HG03457 (cell line): Measurements from ENCODE around the gene L2HGDH.
A peak's percentile ranks its signal among the peaks of the same experiment; 100 is the strongest.

Source experiments
- ATAC-seq: cut with Tn5 transposase; IDR thresholded peaks from one replicate; pipeline ENCODE4 v1.9.1; 2021; ENCODE audit warnings: moderate number of reproducible peaks; ENCODE audit not compliant: unreplicated experiment

Gene L2HGDH

DNA sequence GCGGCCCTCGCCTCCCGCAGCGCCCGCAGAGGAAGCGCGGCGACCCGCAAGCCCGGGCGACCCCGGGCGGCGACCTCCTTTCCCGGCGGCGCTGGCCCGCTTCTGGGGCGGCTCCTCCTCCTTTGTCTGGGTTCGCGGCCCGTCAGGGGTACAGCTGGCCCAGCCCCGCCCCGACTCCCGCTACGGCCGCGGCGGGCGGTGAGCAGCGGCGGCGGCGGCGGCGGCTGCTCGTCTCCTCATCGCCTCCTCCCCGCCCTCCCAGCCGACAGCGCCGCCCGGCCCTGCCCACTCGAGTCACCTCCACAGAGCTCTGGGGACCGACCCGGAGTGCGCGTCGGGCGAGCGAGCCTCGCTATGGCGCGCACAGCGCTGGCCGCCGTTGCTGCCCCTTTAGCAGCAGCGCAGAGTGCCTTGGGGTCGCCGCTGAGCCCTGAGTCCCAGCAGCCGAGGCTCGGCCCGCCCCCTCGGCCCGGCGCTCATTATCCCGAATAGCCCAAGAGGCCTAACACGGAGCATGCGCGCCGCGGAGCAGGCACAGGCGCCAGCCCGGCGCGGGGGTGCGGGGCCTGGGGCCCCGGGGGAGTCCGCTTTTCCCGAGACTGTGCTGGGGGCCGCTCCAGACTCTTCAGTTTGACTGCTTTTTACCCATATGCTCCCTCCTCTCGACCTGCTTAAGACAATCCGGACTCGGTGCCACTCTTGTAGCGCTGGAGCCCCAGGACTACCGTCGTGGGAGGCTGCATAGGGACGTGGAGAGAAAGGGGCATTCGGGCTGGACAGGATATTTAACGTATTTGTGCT is 80.4 kb downstream of the L2HGDH start, which contains the start of gene SOS2:
Gene SOS2 (minus strand): TSS at position 104 of the 801 bp plus-strand sequence. CDS start 295 bp downstream, outside the sequence.
- ATAC-seq: peak; percentile 73

DNA sequence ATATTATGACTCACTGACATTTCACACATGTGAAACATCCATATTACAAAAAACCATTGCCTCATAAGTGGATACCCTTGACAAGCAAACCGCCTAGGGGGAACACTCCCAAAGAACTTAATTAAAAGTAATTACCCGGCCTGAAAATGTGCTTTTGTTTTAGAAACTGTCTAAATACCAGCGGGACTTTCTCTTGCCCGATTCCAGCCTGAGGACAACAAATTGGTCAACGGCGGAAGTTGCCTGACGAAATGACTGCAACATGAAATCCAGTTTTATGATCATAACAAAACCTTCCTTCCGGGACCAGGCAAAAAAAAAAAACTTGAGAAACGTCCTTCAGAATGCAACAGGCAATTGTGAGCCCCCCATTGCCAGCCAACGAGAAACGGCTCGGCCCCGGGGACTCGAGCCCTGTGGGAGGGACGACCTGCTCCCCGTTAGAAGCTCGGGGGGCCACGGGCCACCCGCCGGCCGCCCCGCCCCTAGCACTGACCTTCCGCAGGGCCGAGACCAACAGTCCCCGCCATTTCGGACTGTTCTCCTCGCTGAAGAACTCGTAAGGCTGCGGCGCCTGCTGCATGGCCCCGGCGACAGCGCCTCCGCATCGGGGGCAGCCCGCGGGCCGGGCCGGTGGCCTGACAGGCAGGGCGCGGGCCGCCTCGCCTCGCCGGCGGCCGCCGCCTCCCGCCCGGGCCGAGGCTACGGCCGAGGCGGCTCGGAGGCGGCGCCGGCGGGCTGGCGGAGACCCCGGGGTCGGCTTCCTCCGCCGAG is 81.1 kb downstream of the L2HGDH start:
- peak; percentile 41 for ATAC-seq

DNA sequence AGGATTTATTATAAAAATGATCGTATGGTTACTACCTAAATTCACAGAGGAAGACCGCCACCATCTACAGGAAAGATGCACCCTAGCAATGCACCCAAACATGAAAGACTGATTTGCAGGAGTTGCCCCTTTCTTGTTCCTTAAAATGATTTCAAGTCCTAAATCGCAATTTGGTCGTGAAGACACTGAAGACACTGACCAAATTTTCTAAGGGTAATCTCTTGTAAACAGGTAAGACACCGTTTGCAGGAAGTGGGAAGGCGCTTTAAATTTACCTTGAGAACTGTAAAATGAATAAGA is 81.7 kb downstream of the L2HGDH start:
- no peak for ATAC-seq

DNA sequence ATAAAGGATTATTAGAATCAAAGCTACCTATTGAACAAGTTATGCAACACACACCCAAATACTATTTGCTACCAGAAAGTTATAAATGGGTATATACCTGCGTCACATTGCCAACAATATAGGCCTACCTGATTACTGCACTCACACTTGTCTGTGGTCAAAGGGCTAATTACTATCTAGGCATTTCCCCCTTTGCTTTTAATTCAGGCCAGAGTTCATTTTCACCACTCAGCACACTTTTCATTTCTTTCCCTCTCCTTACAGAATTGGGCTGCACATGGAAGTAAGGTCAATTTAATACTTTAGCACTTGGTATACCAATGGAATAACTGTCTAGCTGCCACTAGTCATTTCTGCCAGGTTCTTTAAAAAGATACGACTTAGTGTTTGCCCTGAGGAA is 82.3 kb downstream of the L2HGDH start:
- no peak for ATAC-seq

DNA sequence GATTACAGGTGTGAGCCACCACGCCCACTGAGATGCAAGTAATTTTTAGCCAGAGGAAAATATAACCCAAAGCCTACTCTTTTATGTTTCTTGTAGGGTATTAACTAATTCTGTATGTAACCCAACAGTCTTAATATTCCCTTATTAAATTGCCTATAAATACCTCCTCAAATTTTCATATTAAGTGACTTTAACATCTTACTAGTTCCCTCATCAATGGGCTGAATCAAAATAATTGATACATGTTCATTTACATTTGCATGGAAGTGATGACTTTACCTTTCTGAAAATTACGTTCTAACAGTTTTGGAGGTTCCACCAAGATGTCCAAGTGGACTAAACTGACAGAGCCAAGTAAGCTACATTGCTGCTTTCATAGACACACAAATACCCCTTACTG is 83.7 kb downstream of the L2HGDH start:
- ATAC-seq: no peak

DNA sequence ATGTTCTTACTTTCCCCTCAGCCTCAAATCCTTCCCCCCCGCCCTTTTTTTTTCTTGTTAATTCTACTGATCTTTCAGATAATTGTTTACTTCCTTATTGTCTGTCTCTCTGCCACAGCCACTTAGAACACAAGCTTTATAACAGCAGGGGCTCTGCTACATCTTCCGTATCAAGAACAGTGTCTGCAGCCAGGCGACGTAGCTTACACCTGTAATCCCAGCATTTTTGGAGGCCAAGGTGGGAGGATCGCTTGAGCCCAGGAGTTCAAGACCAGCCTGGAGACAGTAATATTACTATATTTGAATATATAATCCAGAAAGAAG is 86.1 kb downstream of the L2HGDH start:
- no peak for ATAC-seq

DNA sequence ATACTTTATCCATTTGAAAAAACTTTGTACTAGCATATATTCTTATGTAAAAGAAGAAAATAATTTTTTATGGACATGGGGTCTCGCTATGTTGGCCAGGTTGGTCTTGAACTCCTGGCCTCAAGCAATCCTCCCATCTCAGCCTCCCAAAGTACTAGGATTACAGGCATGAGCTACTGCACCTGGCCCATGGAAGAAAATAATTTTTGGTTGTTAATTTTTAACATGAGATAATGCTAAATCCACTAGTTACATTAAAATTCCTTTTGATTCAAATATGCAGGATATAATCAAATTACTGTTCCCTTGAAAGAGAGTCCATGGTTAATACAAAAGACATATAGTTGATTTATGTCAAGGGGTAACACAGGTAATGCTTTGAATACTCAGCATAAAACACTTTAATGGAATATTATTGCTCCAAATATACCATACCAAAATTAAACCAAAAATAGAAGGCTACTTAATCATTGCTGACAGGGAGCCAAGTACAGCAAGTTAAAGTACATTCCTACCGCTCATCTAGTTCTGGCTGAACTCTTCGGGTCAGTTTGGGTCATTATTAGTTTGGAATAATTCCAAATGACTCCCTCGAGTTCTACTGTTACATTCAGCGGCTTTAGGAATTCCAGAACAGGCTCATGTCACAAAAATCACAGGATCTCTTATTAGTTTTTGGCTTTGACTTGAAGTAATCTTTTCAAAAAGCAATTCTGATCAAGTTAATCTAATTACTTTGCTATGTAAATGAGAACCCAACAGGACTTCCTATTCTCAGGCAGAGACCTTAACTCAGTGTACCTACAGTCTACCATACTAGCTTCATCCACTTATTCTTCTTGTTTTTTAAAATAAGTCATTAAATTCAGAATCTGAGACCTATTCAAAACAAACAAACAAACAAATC is 86.7 kb downstream of the L2HGDH start:
- ATAC-seq: no peak

DNA sequence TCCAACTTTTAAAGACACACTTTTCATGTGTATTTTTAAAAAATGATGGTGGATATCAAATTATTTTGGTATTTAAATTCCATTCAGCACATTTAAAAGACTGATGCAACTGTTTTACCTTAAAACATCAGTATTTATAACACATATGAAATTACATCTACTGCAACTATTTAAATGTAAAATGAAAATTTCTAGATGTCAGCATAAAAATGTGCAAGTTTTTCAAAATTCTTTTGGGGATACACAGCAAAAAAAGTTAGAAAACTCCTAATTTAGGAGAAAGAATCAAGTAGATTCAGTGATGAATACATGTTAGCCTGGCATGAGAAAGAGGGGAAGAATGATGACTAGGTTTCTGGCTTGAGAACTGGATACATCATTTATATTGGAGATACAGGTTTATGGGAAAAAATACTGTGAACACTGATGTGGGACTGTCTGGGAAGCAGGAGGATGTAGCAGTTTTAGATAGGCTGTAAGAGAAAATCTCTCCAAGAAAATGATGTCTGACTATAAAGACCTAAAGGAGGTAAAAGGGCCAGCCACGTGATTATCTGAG is 89.9 kb downstream of the L2HGDH start:
- no peak for ATAC-seq

DNA sequence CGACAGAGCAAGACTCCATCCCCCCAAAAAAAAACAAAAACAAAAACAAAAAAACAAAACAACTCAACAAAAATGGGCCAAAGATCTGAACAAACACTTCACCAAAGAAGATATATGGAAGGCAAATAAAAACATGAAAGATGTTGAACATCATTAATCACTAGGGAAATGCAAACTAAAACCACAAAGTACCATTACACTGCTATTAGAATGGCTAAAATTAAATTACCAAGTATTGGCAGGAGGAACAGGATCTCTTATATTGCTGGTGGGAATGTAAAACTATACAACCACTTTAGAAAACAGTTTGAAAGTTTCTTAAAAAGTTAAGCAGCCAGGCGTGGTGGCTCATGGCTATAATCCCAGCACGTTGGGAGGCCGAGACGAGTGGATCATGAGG is 93.5 kb downstream of the L2HGDH start:
- ATAC-seq: no peak

DNA sequence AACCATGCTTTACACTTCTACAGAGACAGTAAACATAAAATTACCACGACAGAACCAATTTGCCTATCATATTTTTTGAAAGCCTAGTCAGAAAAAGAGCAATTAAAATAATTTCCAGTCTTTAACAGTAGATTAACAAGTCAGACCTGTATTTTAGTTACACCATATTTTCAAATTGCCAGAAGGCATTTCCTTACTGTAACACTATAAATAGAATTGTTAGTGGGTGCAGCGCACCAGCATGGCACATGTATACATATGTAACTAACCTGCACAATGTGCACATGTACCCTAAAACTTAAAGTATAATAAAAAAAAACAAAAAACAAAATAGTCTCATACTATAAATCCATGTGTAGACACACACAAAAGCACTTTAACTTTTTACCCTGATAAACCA is 96.6 kb downstream of the L2HGDH start:
- no peak for ATAC-seq

DNA sequence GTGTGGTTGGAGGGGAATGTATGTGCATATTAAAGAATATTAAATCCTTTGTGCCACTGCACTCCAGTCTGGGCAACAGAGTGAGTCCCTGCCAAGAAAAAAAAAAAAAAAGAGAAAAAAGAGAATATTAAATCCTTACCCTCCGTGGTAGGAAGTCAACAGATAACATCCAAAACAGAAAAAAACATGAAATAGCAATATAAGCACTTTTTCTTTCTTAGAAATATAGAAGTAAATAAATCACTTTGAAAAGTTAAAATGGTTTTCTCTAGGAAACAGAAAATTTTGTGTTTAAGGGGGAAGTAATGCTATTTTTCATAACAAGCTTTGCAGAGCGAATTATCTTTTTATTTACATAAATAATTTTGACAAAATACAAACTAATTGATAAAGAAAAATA is 98.2 kb downstream of the L2HGDH start:
- no peak for ATAC-seq

DNA sequence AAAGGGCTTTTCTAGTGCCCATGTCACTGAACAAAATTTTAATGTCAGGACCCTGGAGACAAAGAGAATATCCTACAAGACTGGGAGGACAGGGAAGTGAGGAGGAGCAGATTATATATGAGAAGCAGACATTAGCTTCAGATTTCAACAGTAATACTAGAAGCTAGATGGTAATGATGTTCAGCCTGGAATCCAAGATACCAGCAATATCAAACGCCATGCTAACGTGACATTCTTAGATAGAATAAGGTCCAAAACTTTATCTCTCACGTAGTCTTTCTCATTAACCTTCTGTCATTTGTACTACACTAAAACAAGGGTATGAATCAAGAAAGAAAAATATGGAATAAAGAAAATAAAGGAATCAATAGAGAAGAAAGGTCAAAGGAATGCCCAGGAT is 99.3 kb downstream of the L2HGDH start:
- no peak for ATAC-seq

DNA sequence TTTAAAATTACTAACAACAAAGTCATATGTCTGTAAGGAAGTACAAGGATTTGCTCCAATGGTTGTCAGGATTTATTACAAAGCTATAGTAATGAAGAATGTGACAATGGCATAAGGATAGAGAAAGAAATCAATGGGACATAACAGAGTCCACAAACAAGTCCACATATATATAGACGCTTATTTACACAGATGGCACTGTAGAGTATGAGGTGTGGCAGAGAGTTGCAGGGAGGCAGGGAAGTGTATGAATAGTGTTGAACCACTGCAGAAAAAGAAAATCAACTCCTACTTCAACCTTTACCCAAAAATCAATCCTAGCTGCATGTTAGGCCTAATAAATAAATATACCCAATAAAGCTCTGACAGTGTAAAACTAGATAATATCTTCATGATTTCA is 102.0 kb downstream of the L2HGDH start:
- no peak for ATAC-seq

DNA sequence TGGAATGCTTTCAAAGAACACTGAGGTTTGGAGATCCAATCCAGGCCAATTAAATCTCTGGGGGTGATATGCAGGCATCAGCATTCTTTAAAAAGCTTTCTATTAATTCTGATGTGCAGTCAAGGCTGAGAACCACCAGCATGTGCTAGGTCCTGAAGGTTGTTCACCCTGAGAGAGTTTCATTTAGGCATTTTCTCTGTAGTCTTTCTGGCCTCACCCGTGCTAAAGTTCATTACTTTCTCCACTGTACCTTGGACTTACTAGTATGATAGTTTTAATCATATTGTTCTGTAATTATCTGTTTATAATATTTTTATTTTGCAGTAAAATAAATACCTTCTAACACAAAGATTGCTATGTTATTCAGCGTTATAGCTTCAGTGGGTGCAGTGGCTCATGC is 113.5 kb downstream of the L2HGDH start:
- no peak for ATAC-seq

DNA sequence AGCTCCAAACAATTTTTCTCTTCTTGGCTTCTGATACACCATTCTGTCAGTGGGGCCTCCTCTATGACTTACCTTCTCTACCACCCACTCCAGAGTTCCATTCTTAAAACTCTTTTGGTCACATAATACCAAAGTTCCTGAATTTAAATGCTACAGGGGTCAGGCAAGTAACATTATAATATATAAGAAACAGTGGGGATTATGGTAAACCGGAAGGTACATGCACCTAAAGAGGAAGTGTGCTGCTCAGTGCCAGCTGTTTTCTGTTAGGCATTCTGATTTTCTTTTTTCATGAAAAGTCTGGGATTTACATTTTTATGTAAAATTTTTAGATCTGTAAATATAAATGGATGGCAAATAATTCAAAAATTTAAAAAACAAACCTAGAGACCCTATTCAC is 120.5 kb downstream of the L2HGDH start:
- no peak for ATAC-seq
